DOHH2 (cell line): ENCODE results near the gene GALR1.
"Not testable (repeated sequence)": the region's sequence is repeated elsewhere in the genome, so short reads cannot be mapped to it uniquely, and the experiment has no call there.

Experiments used
- H3F3A ChIP-seq: fragments of 200-600 bp; sonication (generic), shearing (Covaris generic); 2 replicates; pipeline ENCODE4 v1.6.0; 2016; ENCODE audit warnings: antibody characterized with exemption, mild to moderate bottlenecking; ENCODE audit not compliant: control insufficient read depth, insufficient read depth
- H3K27ac ChIP-seq: fragments of 200-600 bp; sonication (generic); 2 replicates; pipeline ENCODE4 v1.5.1; 2014; ENCODE audit warnings: low read depth, mild to moderate bottlenecking, low read length, moderate library complexity
- H3K27me3 ChIP-seq: fragments of 200-600 bp; sonication (generic); 2 replicates; pipeline ENCODE4 v1.6.1; 2014; ENCODE audit warnings: mild to moderate bottlenecking, low read length, mixed read lengths; ENCODE audit not compliant: control insufficient read depth
- H3K36me3 ChIP-seq: fragments of 200-600 bp; sonication (generic); 2 replicates; pipeline ENCODE4 v1.6.1; 2014; ENCODE audit warnings: mild to moderate bottlenecking, low read length, moderate library complexity, mixed read lengths; ENCODE audit not compliant: control insufficient read depth
- H3K4me1 ChIP-seq: fragments of 200-600 bp; sonication (generic); 2 replicates; pipeline ENCODE4 v1.6.1; 2014; ENCODE audit warnings: mild to moderate bottlenecking, low read length, mixed read lengths; ENCODE audit not compliant: control insufficient read depth
- H3K4me2 ChIP-seq: fragments of 200-600 bp; sonication (generic); 2 replicates; pipeline ENCODE4 v1.6.0; 2014; ENCODE audit warnings: mild to moderate bottlenecking, low read length, moderate library complexity
- H3K4me3 ChIP-seq: fragments of 200-600 bp; sonication (generic); 2 replicates; pipeline ENCODE4 v1.5.1; 2014; ENCODE audit warnings: mild to moderate bottlenecking, low read length, mixed read lengths
- H3K79me2 ChIP-seq: fragments of 200-600 bp; sonication (generic); 2 replicates; pipeline ENCODE4 v1.6.1; 2014; ENCODE audit warnings: mild to moderate bottlenecking, low read length, mixed read lengths; ENCODE audit not compliant: control insufficient read depth
- H3K9me2 ChIP-seq: fragments of 200-600 bp; sonication (generic); replicated peaks from 2 replicates; pipeline ENCODE4 v1.6.1; 2014; ENCODE audit warnings: mild to moderate bottlenecking, low read length, mixed read lengths; ENCODE audit not compliant: control insufficient read depth
- H3K9me3 ChIP-seq: fragments of 200-600 bp; sonication (generic); 2 replicates; pipeline ENCODE4 v1.6.1; 2014; ENCODE audit warnings: antibody characterized with exemption, low read length, mixed read lengths; ENCODE audit not compliant: control insufficient read depth, insufficient read depth
- H4K20me1 ChIP-seq: fragments of 200-600 bp; sonication (generic); 2 replicates; pipeline ENCODE4 v1.6.0; 2014; ENCODE audit warnings: low read depth, mild to moderate bottlenecking, antibody characterized with exemption, low read length, moderate library complexity; ENCODE audit not compliant: control insufficient read depth, insufficient read depth
- CTCF ChIP-seq: fragments of 200-600 bp; sonication (generic); IDR thresholded peaks from one replicate; pipeline ENCODE4 v1.5.1; 2014; ENCODE audit warnings: antibody characterized with exemption, mild to moderate bottlenecking, low read depth, low read length; ENCODE audit not compliant: poor library complexity, severe bottlenecking
- EZH2phosphoT487 ChIP-seq: fragments of 200-600 bp; sonication (generic); IDR thresholded peaks from 2 replicates; pipeline ENCODE4 v1.6.1; 2017; ENCODE audit warnings: borderline replicate concordance, mild to moderate bottlenecking, antibody characterized with exemption, low read length, moderate library complexity, mixed read lengths

GALR1 gene

DNA sequence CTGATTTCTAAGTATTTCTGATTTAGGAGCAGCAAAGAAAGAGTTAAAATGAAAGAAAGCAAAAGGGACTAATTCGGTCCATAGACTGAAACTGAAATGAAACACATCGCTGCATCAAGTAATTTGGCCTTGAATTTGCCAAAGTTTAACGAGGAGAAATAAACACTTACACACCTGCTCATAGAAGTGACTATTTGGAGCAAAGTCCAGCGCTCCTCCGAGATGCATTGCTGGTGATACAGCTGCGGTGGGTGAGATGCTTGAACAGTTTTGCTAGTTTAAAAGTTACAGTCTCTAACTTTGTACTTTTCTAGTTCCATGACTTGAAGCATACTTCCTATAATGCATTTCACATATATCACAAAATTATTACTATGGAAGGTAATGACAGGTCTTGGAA, 18.3 kb downstream of the GALR1 start:
- H3F3A ChIP-seq = no peaks in the 10 kb centered on the region
- H3K9me2 ChIP-seq = no peaks in the 10 kb centered on the region

DNA sequence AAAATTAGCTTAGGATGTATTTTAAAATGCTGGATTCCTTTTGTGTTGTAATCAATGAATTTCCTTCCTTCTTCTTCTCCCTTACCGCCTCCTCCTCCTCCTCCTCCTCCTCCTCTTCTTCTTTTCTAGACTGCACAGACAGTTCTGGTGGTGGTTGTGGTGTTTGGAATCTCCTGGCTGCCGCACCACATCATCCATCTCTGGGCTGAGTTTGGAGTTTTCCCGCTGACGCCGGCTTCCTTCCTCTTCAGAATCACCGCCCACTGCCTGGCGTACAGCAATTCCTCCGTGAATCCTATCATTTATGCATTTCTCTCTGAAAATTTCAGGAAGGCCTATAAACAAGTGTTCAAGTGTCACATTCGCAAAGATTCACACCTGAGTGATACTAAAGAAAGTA, 18.8 kb downstream of the GALR1 start:
- TF ChIP-seq EZH2phosphoT487 = no peak
- no peak for TF ChIP-seq CTCF
- H3K27me3 ChIP-seq = 0 out of 2 replicates have a peak, but pooled peaks cover 3% of the 10 kb centered on the region
- H3K4me2 ChIP-seq = no peak overlapping the region
- no peaks in the 10 kb centered on the region for H3K79me2 ChIP-seq
- no peaks in the 10 kb centered on the region; the same call in 1 of the 2 replicates for H3K9me3 ChIP-seq
- no peaks in the 10 kb centered on the region for H3F3A ChIP-seq
- H4K20me1 ChIP-seq = no peaks in the 10 kb centered on the region
- no peaks in the 10 kb centered on the region for H3K4me1 ChIP-seq
- H3K36me3 ChIP-seq = no peaks in the 10 kb centered on the region
- no peaks in the 10 kb centered on the region for H3K9me2 ChIP-seq
- H3K27ac ChIP-seq = no peak overlapping the region
- no peak overlapping the region for H3K4me3 ChIP-seq

More for the DNA sequence above, 18.3 kb downstream of the GALR1 start:
- TF ChIP-seq CTCF (no peak), EZH2phosphoT487 (no peak)
- no peak overlapping the region for H3K4me3 ChIP-seq
- no peak overlapping the region for H3K4me2 ChIP-seq
- no peak overlapping the region for H3K27ac ChIP-seq
- no peaks in the 10 kb centered on the region; the same call in 1 of the 2 replicates for H3K9me3 ChIP-seq
- H3K36me3 ChIP-seq = no peaks in the 10 kb centered on the region
- H3K27me3 ChIP-seq = 0 out of 2 replicates have a peak, but pooled peaks cover 3% of the 10 kb centered on the region
- no peaks in the 10 kb centered on the region for H4K20me1 ChIP-seq
- H3K4me1 ChIP-seq = no peaks in the 10 kb centered on the region
- H3K79me2 ChIP-seq = no peaks in the 10 kb centered on the region

DNA sequence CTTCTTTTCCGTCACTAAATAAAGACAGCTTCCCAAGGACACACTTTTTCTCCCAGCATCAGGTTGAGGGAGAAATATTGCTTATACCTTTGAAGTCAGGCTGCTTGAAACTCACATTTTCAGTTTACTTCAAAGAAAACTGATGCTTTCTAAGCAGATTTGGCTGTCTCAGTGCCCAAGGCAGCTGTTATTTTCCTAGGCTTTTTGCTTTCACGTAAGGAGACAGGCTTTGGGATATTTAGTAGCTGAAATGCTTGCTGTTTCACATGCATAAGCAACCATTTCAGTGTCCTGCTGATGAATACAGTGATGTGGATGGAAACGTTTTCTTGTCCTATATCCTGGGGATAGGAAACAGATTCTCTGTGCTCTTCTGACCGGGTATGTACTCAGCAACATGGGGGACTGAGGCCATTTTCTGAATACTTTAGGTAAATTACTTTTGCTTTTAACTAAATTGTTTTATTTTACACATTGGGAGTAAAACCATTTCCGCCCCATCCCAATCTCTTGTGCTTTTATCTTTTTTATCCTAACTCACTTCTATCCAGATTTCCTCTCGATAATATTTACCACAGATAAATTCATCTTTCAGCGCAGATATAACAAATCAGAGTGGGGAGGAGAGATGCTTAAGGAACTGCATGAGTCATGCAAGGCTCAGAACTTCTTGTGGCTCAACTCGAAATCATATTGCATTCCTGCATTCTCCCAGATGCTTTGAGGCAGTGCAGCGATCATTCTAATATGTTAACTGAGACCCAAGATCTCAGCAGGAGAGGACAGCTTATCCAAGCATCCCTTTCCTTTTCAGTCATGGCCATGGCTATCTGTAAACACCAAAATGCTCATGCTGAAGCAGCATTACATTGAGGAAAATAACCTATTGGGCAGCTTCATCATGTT, 22.2 kb downstream of the GALR1 start:
- 0 out of 2 replicates have a peak, but pooled peaks cover 3% of the 10 kb centered on the region for H3K27me3 ChIP-seq
- H3K4me2 ChIP-seq = no peak overlapping the region
- no peaks in the 10 kb centered on the region for H3F3A ChIP-seq
- no peak overlapping the region for H3K4me3 ChIP-seq
- no peak overlapping the region for H3K27ac ChIP-seq
- H3K9me3 ChIP-seq = no peaks in the 10 kb centered on the region; the same call in 1 of the 2 replicates
- H3K36me3 ChIP-seq = no peaks in the 10 kb centered on the region
- H4K20me1 ChIP-seq = no peaks in the 10 kb centered on the region
- no peaks in the 10 kb centered on the region for H3K79me2 ChIP-seq
- TF ChIP-seq CTCF (no peak), EZH2phosphoT487 (no peak)
- no peaks in the 10 kb centered on the region for H3K4me1 ChIP-seq
- H3K9me2 ChIP-seq = no peaks in the 10 kb centered on the region

DNA sequence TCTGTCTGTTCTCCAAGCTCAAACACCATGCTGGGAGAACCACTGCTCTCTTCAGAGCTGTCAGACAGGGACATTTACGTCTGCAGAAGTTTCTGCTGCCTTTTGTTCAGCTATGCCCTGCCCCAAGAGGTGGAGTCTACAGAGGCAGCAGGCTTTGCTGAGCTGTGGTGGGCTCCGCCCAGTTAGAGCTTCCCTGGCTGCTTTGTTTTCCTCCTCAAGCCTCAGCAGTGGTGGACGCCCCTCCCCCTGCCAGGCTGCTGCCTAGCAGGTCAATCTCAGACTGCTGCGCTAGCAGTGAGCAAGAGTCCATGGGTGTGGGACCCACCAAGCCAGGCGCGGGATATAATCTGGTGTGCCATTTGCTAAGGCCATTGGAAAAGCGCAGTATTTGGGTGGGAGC, 41.2 kb downstream of the GALR1 start:
- H4K20me1 ChIP-seq, H3K79me2 ChIP-seq, H3K36me3 ChIP-seq, H3K9me2 ChIP-seq, H3K27me3 ChIP-seq, H3K27ac ChIP-seq, H3F3A ChIP-seq, H3K4me2 ChIP-seq, H3K4me1 ChIP-seq, H3K9me3 ChIP-seq, H3K4me3 ChIP-seq: not testable (repeated sequence)
